Measurements from ENCODE around the gene GPR37L1.

Gene GPR37L1

DNA sequence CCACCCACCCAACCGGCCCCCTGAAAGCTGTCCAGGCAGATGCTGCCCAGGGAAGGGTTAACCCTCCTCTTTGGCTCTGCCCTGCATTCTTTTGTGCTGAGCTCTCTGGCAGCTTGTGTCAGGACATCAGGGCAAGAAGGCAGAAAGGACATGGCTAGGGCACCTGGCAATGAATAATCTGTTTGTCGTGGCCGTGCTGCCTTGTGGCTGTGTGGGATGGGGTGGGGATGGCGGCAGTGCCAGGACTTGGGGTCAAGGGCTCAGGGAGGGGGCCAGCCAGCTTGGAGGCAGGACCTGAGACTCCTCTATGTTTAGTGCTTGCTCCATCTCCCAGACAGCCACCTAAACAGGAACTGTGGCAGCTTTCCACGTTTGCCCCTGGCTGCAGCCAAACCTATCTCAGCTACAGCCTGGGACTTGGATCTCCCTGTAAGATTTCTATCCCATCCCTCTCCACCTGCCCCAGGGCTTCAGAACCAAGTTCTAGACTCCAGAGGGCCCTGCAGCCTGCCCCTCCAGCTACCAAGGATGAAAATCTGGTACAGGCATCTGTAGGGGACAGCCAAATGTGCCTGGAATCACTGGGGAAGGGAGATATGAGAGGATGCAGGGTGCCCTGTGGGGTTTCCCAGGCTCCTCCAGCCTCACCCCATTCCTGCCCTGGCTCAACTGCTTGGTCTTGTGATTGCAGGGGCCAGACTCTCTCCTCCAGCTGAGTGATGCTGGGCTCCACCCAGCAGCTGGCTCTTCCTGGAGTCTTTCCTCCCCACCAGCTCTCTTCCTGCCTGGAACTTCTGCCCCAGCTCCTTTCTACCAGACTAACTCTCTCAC lies 9.6 kb upstream of the GPR37L1 start:
- Histone ChIP-seq H3K4me3 (ENCODE audit: low read depth, low read length) (no peak overlapping the region), H3K27me3 (ENCODE audit: insufficient read depth, low read depth, severe bottlenecking) (no peaks in the 10 kb centered on the region), H3K36me3 (no peaks in the 10 kb centered on the region), H3K9me3 (ENCODE audit: severe bottlenecking) (no peaks in the 10 kb centered on the region), H3K27ac (no peak overlapping the region)
- no peak for TF ChIP-seq CTCF (IDR thresholded peaks at IDR 0.05; ENCODE audit: low read depth, low read length)
- no peak for DNase-seq

DNA sequence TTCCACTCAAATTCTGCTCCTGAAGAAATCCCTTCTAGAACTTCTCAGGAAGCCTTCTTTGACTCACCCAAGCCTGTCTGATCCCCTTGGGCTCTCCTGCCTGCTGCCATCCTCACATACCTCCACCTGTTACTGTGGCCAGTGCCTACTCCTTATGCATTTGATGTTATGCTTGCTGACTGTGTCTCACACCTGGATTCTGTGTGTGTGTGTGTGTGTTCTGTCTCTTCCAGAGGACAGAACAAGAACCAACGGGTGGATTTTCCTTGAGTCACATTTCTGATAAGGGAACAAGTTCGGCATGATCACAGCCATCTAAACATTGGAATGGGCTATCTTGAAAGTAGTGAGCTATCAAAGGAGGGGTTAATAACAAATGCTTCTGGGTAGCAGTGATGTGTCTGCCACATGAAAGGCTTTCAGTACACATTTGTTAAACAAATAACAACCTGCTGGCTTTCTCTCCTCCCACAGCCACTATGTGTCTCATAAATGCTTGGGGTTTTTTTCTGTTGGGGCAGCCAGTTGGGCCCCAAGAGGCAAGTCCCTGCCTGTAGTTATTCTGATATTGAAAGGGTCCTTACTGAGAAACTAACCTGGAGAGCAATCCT lies 8.9 kb upstream of the GPR37L1 start:
- Histone ChIP-seq H3K27ac (no peak overlapping the region), H3K36me3 (no peaks in the 10 kb centered on the region), H3K9me3 (ENCODE audit: severe bottlenecking) (no peaks in the 10 kb centered on the region), H3K27me3 (ENCODE audit: insufficient read depth, low read depth, severe bottlenecking) (no peaks in the 10 kb centered on the region), H3K4me3 (ENCODE audit: low read depth, low read length) (no peak overlapping the region)
- TF ChIP-seq CTCF (IDR thresholded peaks at IDR 0.05; ENCODE audit: low read depth, low read length), result no peak
- no peak for DNase-seq

DNA sequence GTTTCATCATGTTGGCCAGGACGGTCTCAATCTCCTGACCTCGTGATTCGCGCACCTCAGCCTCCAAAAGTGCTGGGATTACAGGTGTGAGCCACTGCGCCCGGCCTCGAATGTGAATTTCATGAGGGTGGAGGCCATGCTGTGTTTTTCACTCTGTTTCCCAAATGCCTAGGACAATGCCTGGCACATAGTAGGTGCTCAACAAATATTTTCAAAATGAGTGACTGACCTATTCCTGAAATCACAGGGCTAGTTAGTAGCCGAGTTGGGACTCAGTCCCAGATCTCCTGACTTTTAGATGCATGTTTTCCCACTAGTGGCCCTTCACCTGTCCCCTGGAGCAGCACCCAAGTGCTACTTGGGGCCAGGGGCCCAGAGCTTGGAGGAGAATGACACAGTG lies 6.4 kb upstream of the GPR37L1 start:
- no peak overlapping the region for H3K4me3 ChIP-seq (ENCODE audit: low read depth, low read length)

DNA sequence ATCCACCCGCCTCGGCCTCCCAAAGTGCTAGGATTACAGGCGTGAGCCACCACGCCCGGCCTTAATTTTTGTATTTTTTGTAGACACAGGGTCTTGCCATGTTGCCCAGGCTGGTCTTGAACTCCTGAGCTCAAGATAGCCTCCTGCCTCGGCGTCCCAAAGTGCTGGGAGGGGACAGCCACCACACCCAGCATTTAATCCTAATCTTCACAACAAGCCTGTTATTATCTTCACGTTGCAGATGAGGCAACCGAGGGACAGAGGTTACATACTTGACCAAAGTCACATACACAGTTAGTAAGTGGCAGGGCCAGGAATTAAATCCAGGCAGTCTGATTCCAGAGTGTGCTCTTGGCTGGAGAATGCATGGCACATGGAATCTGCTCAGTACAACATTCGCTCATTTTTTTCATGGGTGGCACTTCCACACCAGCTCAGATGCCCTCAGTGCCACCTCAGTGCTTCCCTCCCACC lies 4.8 kb upstream of the GPR37L1 start:
- H3K27me3 ChIP-seq (ENCODE audit: insufficient read depth, low read depth, severe bottlenecking), result no peaks in the 10 kb centered on the region
- H3K9me3 ChIP-seq (ENCODE audit: severe bottlenecking), result no peaks in the 10 kb centered on the region
- H3K27ac ChIP-seq, result no peak overlapping the region
- TF ChIP-seq CTCF (IDR thresholded peaks at IDR 0.05; ENCODE audit: low read depth, low read length), result no peak
- no peaks in the 10 kb centered on the region for H3K36me3 ChIP-seq
- H3K4me3 ChIP-seq (ENCODE audit: low read depth, low read length), result no peak overlapping the region
- DNase-seq, result no peak

More for the DNA sequence above, 6.4 kb upstream of the GPR37L1 start:
- Histone ChIP-seq H3K27ac (no peak overlapping the region), H3K9me3 (ENCODE audit: severe bottlenecking) (no peaks in the 10 kb centered on the region), H3K27me3 (ENCODE audit: insufficient read depth, low read depth, severe bottlenecking) (no peaks in the 10 kb centered on the region), H3K36me3 (no peaks in the 10 kb centered on the region)
- no peak for TF ChIP-seq CTCF (IDR thresholded peaks at IDR 0.05; ENCODE audit: low read depth, low read length)
- no peak for DNase-seq

GRCh38 chr1:202121006-202121405 lies 1.7 kb upstream of the GPR37L1 start:
- no peaks in the 10 kb centered on the region for H3K9me3 ChIP-seq (ENCODE audit: severe bottlenecking)
- H3K36me3 ChIP-seq, result no peaks in the 10 kb centered on the region
- no peak for DNase-seq
- no peak overlapping the region for H3K4me3 ChIP-seq (ENCODE audit: low read depth, low read length)
- H3K27me3 ChIP-seq (ENCODE audit: insufficient read depth, low read depth, severe bottlenecking), result no peaks in the 10 kb centered on the region
- TF ChIP-seq CTCF (IDR thresholded peaks at IDR 0.05; ENCODE audit: low read depth, low read length), result no peak
- H3K27ac ChIP-seq, result no peak overlapping the region

Measured in WERI-Rb-1 (cell line).